Activated B cell treated with CpG ODN at 0.5 μM for 24 hours (primary cell): ENCODE measurements around the gene CHRD. TPM values are rescaled to one million over a fixed set of nuclear protein-coding genes. Genes with fewer than 3 reads are reported as not detected.

Experiments used
- ATAC-seq: fragments of 200-7000 bp; cut with Tn5 transposase; one replicate; pipeline ENCODE4 v1.10.0; 2021; ENCODE audit warnings: low read depth, mild to moderate bottlenecking, moderate library complexity
- CTCF ChIA-PET: fragments of 350-600 bp; sonication (Branson Sonifier 250); formaldehyde crosslinking; loops from one replicate; lab custom pipeline; 2021; ENCODE audit warnings: antibody characterized with exemption; lab: Charles Lee
- POLR2A ChIA-PET: fragments of 350-600 bp; sonication (Branson Sonifier 250); formaldehyde crosslinking; loops from one replicate; lab custom pipeline; 2021; ENCODE audit warnings: antibody characterized with exemption; lab: Charles Lee
- DNase-seq: peaks from one replicate; pipeline ENCODE4 v3.0.0; 2022
- H3K27ac Mint-ChIP-seq: one replicate; pipeline ENCODE4 v1.8.0; 2020; ENCODE audit warnings: mixed read lengths
- H3K27me3 Mint-ChIP-seq: one replicate; pipeline ENCODE4 v1.8.0; 2021; ENCODE audit warnings: mixed read lengths
- H3K36me3 Mint-ChIP-seq: one replicate; pipeline ENCODE4 v1.8.0; 2021; ENCODE audit warnings: low read depth, mixed read lengths
- H3K4me1 Mint-ChIP-seq: one replicate; pipeline ENCODE4 v1.8.0; 2021; ENCODE audit warnings: mixed read lengths
- H3K4me3 Mint-ChIP-seq: one replicate; pipeline ENCODE4 v1.8.0; 2020; ENCODE audit warnings: mild to moderate bottlenecking, mixed read lengths
- H3K9me3 Mint-ChIP-seq: one replicate; pipeline ENCODE4 v1.8.0; 2020; ENCODE audit warnings: mixed read lengths
- intact Hi-C: fragments of 100-400 bp; cut with micrococcal nuclease; formaldehyde crosslinking; loops from one replicate; pipeline ENCODE4 v1.15.1; 2024
- total RNA-seq: library from RNA; stranded (reverse); gene quantifications from 2 replicates; pipeline ENCODE4 v1.2.3, GENCODE V29; 2022
- TF ChIP-seq, protein P1 (sequence below): fragments of 200-600 bp; IDR thresholded peaks from one replicate; pipeline ENCODE4 v1.8.0; 2022; ENCODE audit warnings: antibody characterized with exemption, mild to moderate bottlenecking

Gene CHRD
- total RNA-seq, 1 donor from 2014 or later, result not detected

DNA sequence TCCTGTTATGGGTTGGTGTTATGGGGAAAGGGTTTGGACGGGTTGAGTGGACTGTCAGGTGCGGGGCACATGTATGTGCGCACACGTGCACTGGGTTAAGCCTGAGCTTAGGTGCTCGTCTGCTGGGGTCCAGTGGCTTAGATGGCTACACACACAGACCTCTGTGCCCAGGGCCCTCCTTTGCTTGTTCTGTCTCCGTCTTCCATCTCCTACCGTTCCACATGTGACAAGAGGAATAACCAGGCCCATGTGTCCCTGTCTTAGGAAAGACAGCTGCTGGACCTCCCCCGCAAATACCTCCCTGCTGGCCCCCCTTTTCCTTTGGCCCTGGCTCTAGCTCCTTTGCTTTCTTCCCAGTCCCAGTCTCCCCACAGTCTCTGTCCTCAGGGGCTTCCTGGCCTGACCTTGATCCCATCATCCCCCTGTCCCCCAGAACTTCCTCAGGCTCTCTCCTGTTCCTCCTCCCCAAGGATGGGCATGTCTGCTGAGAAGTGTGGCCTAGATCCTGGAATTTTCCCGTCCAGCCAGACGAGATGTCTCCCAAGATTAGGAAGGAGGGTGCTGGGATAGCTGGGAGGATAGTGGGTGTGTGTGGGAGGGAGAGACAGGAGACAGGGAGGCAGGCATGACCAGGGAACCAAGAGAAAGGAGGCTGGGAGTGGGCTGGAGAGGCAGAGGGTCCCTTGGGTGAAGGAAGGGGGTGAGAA, 1.1 kb upstream of the CHRD start:
- TF ChIP-seq, protein P1, sequence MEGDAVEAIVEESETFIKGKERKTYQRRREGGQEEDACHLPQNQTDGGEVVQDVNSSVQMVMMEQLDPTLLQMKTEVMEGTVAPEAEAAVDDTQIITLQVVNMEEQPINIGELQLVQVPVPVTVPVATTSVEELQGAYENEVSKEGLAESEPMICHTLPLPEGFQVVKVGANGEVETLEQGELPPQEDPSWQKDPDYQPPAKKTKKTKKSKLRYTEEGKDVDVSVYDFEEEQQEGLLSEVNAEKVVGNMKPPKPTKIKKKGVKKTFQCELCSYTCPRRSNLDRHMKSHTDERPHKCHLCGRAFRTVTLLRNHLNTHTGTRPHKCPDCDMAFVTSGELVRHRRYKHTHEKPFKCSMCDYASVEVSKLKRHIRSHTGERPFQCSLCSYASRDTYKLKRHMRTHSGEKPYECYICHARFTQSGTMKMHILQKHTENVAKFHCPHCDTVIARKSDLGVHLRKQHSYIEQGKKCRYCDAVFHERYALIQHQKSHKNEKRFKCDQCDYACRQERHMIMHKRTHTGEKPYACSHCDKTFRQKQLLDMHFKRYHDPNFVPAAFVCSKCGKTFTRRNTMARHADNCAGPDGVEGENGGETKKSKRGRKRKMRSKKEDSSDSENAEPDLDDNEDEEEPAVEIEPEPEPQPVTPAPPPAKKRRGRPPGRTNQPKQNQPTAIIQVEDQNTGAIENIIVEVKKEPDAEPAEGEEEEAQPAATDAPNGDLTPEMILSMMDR, result no peak
- Mint-ChIP-seq H3K4me3 (peak overlapping the region; percentile 66), H3K27me3 (peaks cover 58% of the 10 kb centered on the region), H3K4me1 (peaks cover 17% of the 10 kb centered on the region), H3K36me3 (no peaks in the 10 kb centered on the region), H3K9me3 (no peaks in the 10 kb centered on the region), H3K27ac (no peak overlapping the region)
- DNase-seq, result no peak
- ChIA-PET CTCF (no interaction called here), POLR2A (no interaction called here)
- ATAC-seq, result no peak
- intact Hi-C loops, result no loop called here

DNA sequence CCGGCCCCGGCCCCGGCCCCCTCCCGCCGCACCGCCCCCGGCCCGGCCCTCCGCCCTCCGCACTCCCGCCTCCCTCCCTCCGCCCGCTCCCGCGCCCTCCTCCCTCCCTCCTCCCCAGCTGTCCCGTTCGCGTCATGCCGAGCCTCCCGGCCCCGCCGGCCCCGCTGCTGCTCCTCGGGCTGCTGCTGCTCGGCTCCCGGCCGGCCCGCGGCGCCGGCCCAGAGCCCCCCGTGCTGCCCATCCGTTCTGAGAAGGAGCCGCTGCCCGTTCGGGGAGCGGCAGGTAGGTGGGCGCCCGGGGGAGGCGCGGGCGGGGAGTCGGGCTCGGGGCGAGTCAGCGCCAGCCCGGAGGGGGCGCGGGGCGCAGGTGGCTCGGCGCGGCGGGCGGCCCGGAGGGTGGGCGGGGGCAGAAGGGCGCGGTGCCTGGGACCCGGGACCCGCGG, 352 bp downstream of the CHRD start:
- H3K27ac Mint-ChIP-seq, result no peak overlapping the region
- TF ChIP-seq, protein P1, result no peak
- ChIA-PET CTCF (no interaction called here), POLR2A (interaction anchor here (0.6 kb wide), 1 partner anchor 29 kb away, joined by 3 read pairs; no protein-coding TSS in a partner anchor)
- no peaks in the 10 kb centered on the region for H3K9me3 Mint-ChIP-seq
- peaks cover 17% of the 10 kb centered on the region for H3K4me1 Mint-ChIP-seq
- peak; percentile 25 for DNase-seq
- intact Hi-C loops, result no loop called here
- H3K36me3 Mint-ChIP-seq, result no peaks in the 10 kb centered on the region
- H3K4me3 Mint-ChIP-seq, result no peak overlapping the region
- peaks cover 65% of the 10 kb centered on the region for H3K27me3 Mint-ChIP-seq
- ATAC-seq, result peak; percentile 35

DNA sequence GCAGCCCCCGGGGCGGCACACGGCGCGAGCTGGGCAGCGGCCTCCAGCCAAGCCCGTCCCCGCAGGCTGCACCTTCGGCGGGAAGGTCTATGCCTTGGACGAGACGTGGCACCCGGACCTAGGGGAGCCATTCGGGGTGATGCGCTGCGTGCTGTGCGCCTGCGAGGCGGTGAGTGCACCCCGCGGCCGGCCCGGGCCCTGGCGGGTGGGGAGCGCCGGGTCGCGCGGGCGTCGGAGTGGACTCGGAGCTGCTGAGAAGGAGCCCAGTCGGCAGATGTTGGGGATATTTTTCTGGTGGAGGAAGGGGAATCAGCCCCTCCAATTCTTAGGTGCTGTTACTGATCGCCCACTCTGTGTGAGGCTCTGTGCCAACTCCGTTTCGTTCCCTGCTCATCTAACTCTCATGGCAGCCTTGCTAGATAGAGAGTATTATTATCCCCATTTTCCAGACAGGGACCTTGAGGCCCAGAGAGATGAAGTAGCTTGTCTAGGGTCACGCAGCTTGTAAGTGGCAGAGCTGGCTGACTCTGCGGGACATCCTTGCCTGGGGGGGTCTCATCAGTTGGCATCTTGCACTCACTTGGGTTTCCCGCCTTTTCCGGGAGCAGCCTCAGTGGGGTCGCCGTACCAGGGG, 890 bp downstream of the CHRD start:
- intact Hi-C loops, result no loop called here
- no peaks in the 10 kb centered on the region for H3K36me3 Mint-ChIP-seq
- peaks cover 62% of the 10 kb centered on the region for H3K27me3 Mint-ChIP-seq
- H3K9me3 Mint-ChIP-seq, result no peaks in the 10 kb centered on the region
- peaks cover 17% of the 10 kb centered on the region for H3K4me1 Mint-ChIP-seq
- H3K4me3 Mint-ChIP-seq, result peak overlapping the region; percentile 66
- CTCF ChIA-PET, result interaction anchor here (1.2 kb wide), 1 partner anchor 9 kb away, joined by 4 read pairs; no protein-coding TSS in a partner anchor
- DNase-seq (no peak), ATAC-seq (peak; percentile 30)
- POLR2A ChIA-PET, result interaction anchor here (0.6 kb wide), 1 partner anchor 30 kb away, joined by 3 read pairs; no protein-coding TSS in a partner anchor
- TF ChIP-seq, protein P1, result no peak
- no peak overlapping the region for H3K27ac Mint-ChIP-seq

DNA sequence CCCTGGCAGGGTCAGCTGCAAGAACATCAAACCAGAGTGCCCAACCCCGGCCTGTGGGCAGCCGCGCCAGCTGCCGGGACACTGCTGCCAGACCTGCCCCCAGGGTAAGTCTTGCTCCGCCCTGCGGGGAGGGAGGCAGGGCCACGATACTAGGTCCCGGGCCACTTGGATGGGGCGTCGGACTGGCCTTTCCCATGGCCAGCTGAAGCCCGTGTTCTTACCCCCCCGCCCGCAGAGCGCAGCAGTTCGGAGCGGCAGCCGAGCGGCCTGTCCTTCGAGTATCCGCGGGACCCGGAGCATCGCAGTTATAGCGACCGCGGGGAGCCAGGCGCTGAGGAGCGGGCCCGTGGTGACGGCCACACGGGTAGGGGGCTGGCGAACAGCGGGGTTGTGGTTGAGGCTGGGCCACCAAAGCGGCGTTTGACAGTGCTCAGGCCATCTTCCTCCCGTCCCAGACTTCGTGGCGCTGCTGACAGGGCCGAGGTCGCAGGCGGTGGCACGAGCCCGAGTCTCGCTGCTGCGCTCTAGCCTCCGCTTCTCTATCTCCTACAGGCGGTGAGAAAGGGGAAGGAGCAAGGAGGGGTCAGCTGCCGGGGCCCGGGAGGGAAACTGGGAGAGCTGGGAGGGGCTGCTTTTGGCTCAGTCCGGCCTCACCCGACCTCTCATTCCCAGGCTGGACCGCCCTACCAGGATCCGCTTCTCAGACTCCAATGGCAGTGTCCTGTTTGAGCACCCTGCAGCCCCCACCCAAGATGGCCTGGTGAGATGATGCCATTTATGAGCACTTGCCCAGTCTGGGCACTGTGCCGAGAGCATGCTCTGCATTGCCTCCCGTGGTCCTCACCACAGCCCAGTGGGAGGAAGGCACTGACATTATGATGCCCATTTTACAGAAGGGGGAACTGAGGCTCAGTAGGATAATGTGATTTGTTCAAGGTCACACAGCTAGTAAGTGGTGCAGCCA, 1.7 kb downstream of the CHRD start:
- TF ChIP-seq, protein P1, result no peak
- peak; percentile 34 for ATAC-seq
- no peak for DNase-seq

More for the DNA sequence above, 1.7 kb downstream of the CHRD start:
- intact Hi-C loops, result no loop called here
- POLR2A ChIA-PET, result no interaction called here
- Mint-ChIP-seq H3K4me3 (peak overlapping the region; percentile 66), H3K27ac (no peak overlapping the region), H3K9me3 (no peaks in the 10 kb centered on the region), H3K27me3 (peaks cover 59% of the 10 kb centered on the region), H3K36me3 (no peaks in the 10 kb centered on the region), H3K4me1 (peaks cover 17% of the 10 kb centered on the region)
- CTCF ChIA-PET, result interaction anchor here (1.2 kb wide), 1 partner anchor 10 kb away, joined by 4 read pairs; no protein-coding TSS in a partner anchor
